GM12878 (cell line): ENCODE results near the gene SLC19A2. TPM values are rescaled to one million over a fixed set of nuclear protein-coding genes. Genes with fewer than 3 reads are reported as not detected.

ENCODE experiments used
- ATAC-seq: fragments of 200-7000 bp; cut with Tn5 transposase; 3 replicates; pipeline ENCODE4 v1.9.1; 2020; ENCODE audit warnings: mild to moderate bottlenecking, moderate library complexity
- BruUV-seq: library from RNA; stranded (reverse); fragments of 400-500 nt; replicated peaks from 2 replicates; lab custom pipeline; 2021; lab: Mats Ljungman, UMichigan
- CTCF ChIA-PET: fragments of 300-600 bp; sonication (Branson Sonifier 250); formaldehyde crosslinking; extraction: SDS; loops from one replicate; lab custom pipeline; 2021; ENCODE audit warnings: inconsistent platforms; lab: Yijun Ruan, JAX
- POLR2A ChIA-PET: fragments of 350-600 bp; formaldehyde crosslinking; extraction: SDS; loops from one replicate; lab custom pipeline; 2021; ENCODE audit warnings: inconsistent platforms; lab: Charles Lee
- RAD21 ChIA-PET: fragments of 300-600 bp; sonication (Branson Sonifier 250); formaldehyde crosslinking; loops from one replicate; lab custom pipeline; 2023; ENCODE audit warnings: antibody characterized with exemption; ENCODE audit not compliant: unreplicated experiment; lab: Charles Lee
- SMC1A ChIA-PET: fragments of 300-600 bp; sonication (Branson Sonifier 250); formaldehyde crosslinking; loops from one replicate; lab custom pipeline; 2023; ENCODE audit not compliant: unreplicated experiment, uncharacterized antibody; lab: Charles Lee
- DNase-seq: peaks from one replicate; pipeline ENCODE4 v3.0.0-alpha.2; 2011; ENCODE audit warnings: low read depth, low spot score
- FAIRE-seq: peaks from 3 replicates; lab custom pipeline; 2011; peaks lifted over from hg19 to GRCh38; lab: Jason Lieb, UNC
- H2AFZ ChIP-seq: 2 replicates; pipeline ENCODE4 v1.6.0; 2011; ENCODE audit warnings: low read depth, low read length, control low read depth; ENCODE audit not compliant: control insufficient read depth
- H3K27ac ChIP-seq: 2 replicates; pipeline ENCODE4 v1.5.1; 2011; ENCODE audit warnings: control low read depth; ENCODE audit not compliant: control insufficient read depth, insufficient read depth
- H3K27me3 ChIP-seq, 2 experiments: replicated peaks in 1 of 2; 2 replicates each; pipeline versions ENCODE4 v1.6.0 to v1.6.1; 2011; ENCODE audit warnings: low read length in 1 of 2; ENCODE audit not compliant: control insufficient read depth in 2 of 2, insufficient read depth in 2 of 2
- H3K36me3 ChIP-seq, 2 experiments: 2 replicates each; pipeline ENCODE4 v1.5.1; 2011; ENCODE audit warnings: low read length in 1 of 2; ENCODE audit not compliant: control insufficient read depth in 2 of 2, insufficient read depth in 2 of 2
- H3K4me1 ChIP-seq: 2 replicates; pipeline ENCODE4 v1.6.1; 2011; ENCODE audit warnings: mild to moderate bottlenecking, low read length, moderate library complexity, mixed read lengths; ENCODE audit not compliant: control insufficient read depth, insufficient read depth
- H3K4me2 ChIP-seq: 2 replicates; pipeline ENCODE4 v1.6.0; 2011; ENCODE audit warnings: control low read depth; ENCODE audit not compliant: control insufficient read depth, insufficient read depth
- H3K4me3 ChIP-seq: fragments of 200-600 bp; sonication (generic); 2 replicates; pipeline ENCODE4 v1.5.1; 2016
- H3K79me2 ChIP-seq: 2 replicates; pipeline ENCODE4 v1.6.0; 2011; ENCODE audit warnings: low read length; ENCODE audit not compliant: control insufficient read depth, insufficient read depth
- H3K9ac ChIP-seq: 2 replicates; pipeline ENCODE4 v1.8.0; 2011; ENCODE audit warnings: low read length, control low read depth, mixed read lengths; ENCODE audit not compliant: control insufficient read depth, insufficient read depth
- H3K9me3 ChIP-seq: replicated peaks from 3 replicates; pipeline ENCODE4 v1.5.1; 2011; ENCODE audit warnings: mild to moderate bottlenecking, low read length; ENCODE audit not compliant: control insufficient read depth, insufficient read depth
- H4K20me1 ChIP-seq: 2 replicates; pipeline ENCODE4 v1.6.0; 2011; ENCODE audit not compliant: control insufficient read depth, insufficient read depth
- ATF2 ChIP-seq: IDR thresholded peaks from 2 replicates; pipeline ENCODE4 v1.6.1; 2012; ENCODE audit warnings: low read length, inconsistent platforms
- CBFB ChIP-seq: IDR thresholded peaks from 2 replicates; pipeline ENCODE4 v1.6.1; 2016; ENCODE audit warnings: antibody characterized with exemption, low read depth
- CEBPB ChIP-seq, 2 experiments: fragments of 150-350 bp in 1 of 2; IDR thresholded peaks; 2 replicates each; pipeline ENCODE4 v1.6.1; 2012 to 2014; ENCODE audit warnings: low read depth in 2 of 2, low read length in 2 of 2, borderline replicate concordance in 1 of 2, inconsistent platforms in 1 of 2
- CREB1 ChIP-seq: IDR thresholded peaks from 2 replicates; pipeline ENCODE4 v1.6.1; 2012; ENCODE audit warnings: low read depth, mild to moderate bottlenecking, inconsistent platforms
- CREM ChIP-seq: IDR thresholded peaks from 2 replicates; pipeline ENCODE4 v1.6.1; 2014; ENCODE audit warnings: antibody characterized with exemption, low read depth
- FOXK2 ChIP-seq: fragments of 450-650 bp; IDR thresholded peaks from 2 replicates; pipeline ENCODE4 v1.6.1; 2017; ENCODE audit warnings: mild to moderate bottlenecking, moderate library complexity
- HDGF ChIP-seq: fragments of 450-650 bp; IDR thresholded peaks from 2 replicates; pipeline ENCODE4 v1.6.1; 2016; ENCODE audit warnings: antibody characterized with exemption
- MEF2B ChIP-seq: fragments of 450-650 bp; IDR thresholded peaks from 2 replicates; pipeline ENCODE4 v1.6.1; 2018; ENCODE audit warnings: mild to moderate bottlenecking, moderate library complexity; ENCODE audit not compliant: partially characterized antibody, poor library complexity, severe bottlenecking
- MTA3 ChIP-seq: IDR thresholded peaks from 2 replicates; pipeline ENCODE4 v1.6.1; 2012; ENCODE audit warnings: low read length, inconsistent platforms, borderline replicate concordance
- NFYA ChIP-seq: IDR thresholded peaks from 2 replicates; pipeline ENCODE4 v1.6.1; 2011; ENCODE audit warnings: low read depth, mild to moderate bottlenecking, low read length, improper control_type of control experiment, borderline replicate concordance
- NFYB ChIP-seq: IDR thresholded peaks from 2 replicates; pipeline ENCODE4 v1.6.1; 2011; ENCODE audit warnings: low read depth, mild to moderate bottlenecking, low read length, improper control_type of control experiment, moderate library complexity; ENCODE audit not compliant: insufficient read depth
- PKNOX1 ChIP-seq: fragments of 450-650 bp; IDR thresholded peaks from 2 replicates; pipeline ENCODE4 v1.6.1; 2016; ENCODE audit warnings: mild to moderate bottlenecking
- SMAD5 ChIP-seq: IDR thresholded peaks from 2 replicates; pipeline ENCODE4 v1.6.1; 2016; ENCODE audit warnings: antibody characterized with exemption, low read depth
- SREBF1 ChIP-seq: IDR thresholded peaks from 2 replicates; pipeline ENCODE4 v1.6.1; 2012; ENCODE audit warnings: mild to moderate bottlenecking, low read length
- STAT3 ChIP-seq: IDR thresholded peaks from 2 replicates; pipeline ENCODE4 v1.6.1; 2011; ENCODE audit warnings: low read depth, low read length, improper control_type of control experiment
- YY1 ChIP-seq: IDR thresholded peaks from 2 replicates; pipeline ENCODE4 v1.6.1; 2011; ENCODE audit warnings: low read depth, mild to moderate bottlenecking, low read length
- ZNF207 ChIP-seq: fragments of 450-650 bp; IDR thresholded peaks from 2 replicates; pipeline ENCODE4 v1.6.1; 2014; ENCODE audit warnings: antibody characterized with exemption, mild to moderate bottlenecking, borderline replicate concordance
- WGBS: methylation state at CpG from one replicate; pipeline ENCODE4 v1.1.6; 2016; ENCODE audit warnings: low lambda C conversion rate; ENCODE audit not compliant: insufficient replicate concordance, insufficient coverage; ENCODE audit errors: missing lambda C conversion rate; 5-methylcytosine and 5-hydroxymethylcytosine counted together
- in situ Hi-C: fragments of 300-500 bp; cut with MboI; formaldehyde crosslinking; loops from 9 replicates; pipeline ENCODE4 v1.14.3; 2018; ENCODE audit warnings: mixed read lengths
- intact Hi-C: fragments of 100-400 bp; cut with micrococcal nuclease; formaldehyde crosslinking; loops from one replicate; pipeline ENCODE4 v1.14.2; 2022; ENCODE audit not compliant: unreplicated experiment
- polyA plus RNA-seq, 11 experiments: library from polyadenylated mRNA; depleted of rRNA in 4 of 11; unstranded in 6 of 11; stranded (reverse) in 5 of 11; fragments of >200 nt; fragmentation: Nextera tagmentation in 4 of 11; fragmentation: Illumina TruSeq in 1 of 11; extraction: Ambion mirVana in 4 of 11; extraction: Trizol in 1 of 11; gene quantifications; 1 replicate in 1 of 11; 2 replicates in 10 of 11; pipeline versions ENCODE4 v1.2.1 to v1.2.3, GENCODE V29; 2011 to 2016; ENCODE audit warnings: inconsistent platforms in 2 of 11, missing spikeins in 2 of 11, low read depth in 1 of 11
- total RNA-seq, 4 experiments: library from RNA; depleted of rRNA in 3 of 4; stranded (reverse); fragments of >200 nt in 3 of 4; fragmentation: Illumina TruSeq in 1 of 4; extraction: Trizol in 1 of 4; gene quantifications; 2 replicates each; pipeline versions ENCODE4 v1.2.1 to v1.2.3, GENCODE V29; 2013 to 2021

The SLC19A2 gene
- total and polyA plus RNA-seq, 10 of the 15 experiments (the other 5 are each of a cell fraction or from before 2014, with no cell fraction given) = 1.2 to 7.8 (median 2.5) TPM

- DNase-seq = no peak
- no peak overlapping the region for H3K9ac ChIP-seq
- in situ Hi-C loops (no loop called here), intact Hi-C loops (no loop called here)
- SMC1A ChIA-PET = interaction anchor here (1.0 kb wide), 1 partner anchor 42 kb away, joined by 3 read pairs; no protein-coding TSS in a partner anchor
- no peak for TF ChIP-seq CREB1
- no peak for TF ChIP-seq ZNF207
- no peak for TF ChIP-seq CBFB
- no peak for TF ChIP-seq NFYB
- TF ChIP-seq YY1 = no peak
- no peak for TF ChIP-seq STAT3
- no peak for TF ChIP-seq MTA3
- no peak for TF ChIP-seq CREM
- TF ChIP-seq SMAD5 = no peak
- no peak for TF ChIP-seq PKNOX1
- TF ChIP-seq CEBPB (IDR thresholded peaks at IDR 0.05; ENCODE audit: borderline replicate concordance in 1 of 2, low read depth in 2 of 2, low read length in 2 of 2) = no peak
- TF ChIP-seq SREBF1 = no peak
- no peak for TF ChIP-seq HDGF
- no peak for TF ChIP-seq ATF2
- TF ChIP-seq MEF2B = no peak
- no peak for TF ChIP-seq NFYA
- TF ChIP-seq FOXK2 = no peak
- H3K79me2 ChIP-seq = no peaks in the 10 kb centered on the region
- RAD21 ChIA-PET = no interaction called here
- ATAC-seq = no peak
- 63% methylated on average over 2 of the region's 2 CpGs for WGBS
- CTCF ChIA-PET = no interaction called here
- no peak overlapping the region for H2AFZ ChIP-seq
- H3K4me3 ChIP-seq = no peak overlapping the region
- H4K20me1 ChIP-seq = no peaks in the 10 kb centered on the region
- POLR2A ChIA-PET = no interaction called here
- H3K36me3 ChIP-seq = no peaks in the 10 kb centered on the region
- no peak overlapping the region for H3K4me2 ChIP-seq
- no peak for FAIRE-seq
- H3K9me3 ChIP-seq = no peaks in the 10 kb centered on the region
- no TSS peak for BruUV-seq
- no peak overlapping the region for H3K27ac ChIP-seq
- H3K4me1 ChIP-seq = no peaks in the 10 kb centered on the region
- no peaks in the 10 kb centered on the region for H3K27me3 ChIP-seq
These were observed 29.0 kb upstream of the SLC19A2 start for GRCh38 chr1:169514566-169515270.
